ENCODE data around the gene RPS5. TPM values are rescaled to one million over a fixed set of nuclear protein-coding genes. Genes with fewer than 3 reads are reported as not detected.

The RPS5 gene
- total and polyA plus RNA-seq, 9 of the 15 experiments (the other 6 are each of a cell fraction or from before 2014, with no cell fraction given), result 1,228 to 3,570 (median 2,484) TPM

- TF ChIP-seq TRIM24 (IDR thresholded peaks at IDR 0.05) (0 out of 4 replicates have a peak, but pooled peaks of 1 of the 2 experiments have one; percentile 8), ZNF592 (IDR thresholded peaks at IDR 0.05) (peak; percentile 41; the same call in 1 of the 2 replicates), CHD1 (IDR thresholded peaks at IDR 0.05; ENCODE audit: low read length) (peak; percentile 96), TCF3 (CRISPR knock-in tag; IDR thresholded peaks at IDR 0.05) (0 out of 2 replicates have a peak, but pooled peaks have one; percentile 0)
These were observed 20.6 kb downstream of the RPS5 start (continued) for GRCh38 chr19:58407658-58408151.
